Ishikawa (cell line): ENCODE results near the gene GPR61.
A peak's percentile ranks its signal among the peaks of the same experiment; 100 is the strongest.

Source experiments
- CEBPB ChIP-seq: IDR thresholded peaks from 2 replicates; pipeline ENCODE4 v1.6.1; 2012
- CREB1 ChIP-seq: IDR thresholded peaks from 2 replicates; pipeline ENCODE4 v1.6.1; 2012; ENCODE audit warnings: low read depth
- EGR1 ChIP-seq: IDR thresholded peaks from 2 replicates; pipeline ENCODE4 v1.6.1; 2012
- EP300 ChIP-seq: IDR thresholded peaks from 2 replicates; pipeline ENCODE4 v1.6.1; 2012; ENCODE audit warnings: borderline replicate concordance
- FOXM1 ChIP-seq: IDR thresholded peaks from 2 replicates; pipeline ENCODE4 v1.6.1; 2012; ENCODE audit warnings: low read depth, borderline replicate concordance
- MAX ChIP-seq: IDR thresholded peaks from 2 replicates; pipeline ENCODE4 v1.6.1; 2012
- NFIC ChIP-seq: IDR thresholded peaks from 2 replicates; pipeline ENCODE4 v1.6.1; 2012
- RAD21 ChIP-seq: IDR thresholded peaks from 2 replicates; pipeline ENCODE4 v1.6.1; 2012; ENCODE audit warnings: low read depth
- REST ChIP-seq: IDR thresholded peaks from 2 replicates; pipeline ENCODE4 v1.6.1; 2012; ENCODE audit warnings: low read depth, mild to moderate bottlenecking
- TAF1 ChIP-seq: IDR thresholded peaks from 2 replicates; pipeline ENCODE4 v1.6.1; 2012; ENCODE audit warnings: low read depth, mild to moderate bottlenecking
- TCF12 ChIP-seq: IDR thresholded peaks from 2 replicates; pipeline ENCODE4 v1.6.1; 2012; ENCODE audit warnings: low read depth
- TEAD4 ChIP-seq: IDR thresholded peaks from 2 replicates; pipeline ENCODE4 v1.6.1; 2012
- USF1 ChIP-seq: IDR thresholded peaks from 2 replicates; pipeline ENCODE4 v1.6.1; 2012
- YY1 ChIP-seq: IDR thresholded peaks from 2 replicates; pipeline ENCODE4 v1.6.1; 2012; ENCODE audit warnings: low read depth
- ZBTB7A ChIP-seq: IDR thresholded peaks from 2 replicates; pipeline ENCODE4 v1.6.1; 2012; ENCODE audit warnings: low read depth

GPR61 gene

GRCh38 chr1:109569323-109569722 is 29.7 kb downstream of the GPR61 start:
- no peak for TF ChIP-seq ZBTB7A
- no peak for TF ChIP-seq MAX
- no peak for TF ChIP-seq TAF1
- TF ChIP-seq USF1, result no peak
- TF ChIP-seq NFIC, result no peak
- TF ChIP-seq CREB1, result no peak
- no peak for TF ChIP-seq EP300
- no peak for TF ChIP-seq RAD21
- TF ChIP-seq FOXM1, result no peak
- TF ChIP-seq EGR1, result no peak
- no peak for TF ChIP-seq REST
- no peak for TF ChIP-seq TEAD4
- TF ChIP-seq YY1, result no peak
- TF ChIP-seq TCF12, result no peak
- TF ChIP-seq CEBPB, result no peak

GRCh38 chr1:109570414-109570813 is 30.7 kb downstream of the GPR61 start:
- peak; percentile 24; the same call in 1 of the 2 replicates for TF ChIP-seq CEBPB
- no peak for TF ChIP-seq FOXM1
- no peak for TF ChIP-seq TAF1
- no peak for TF ChIP-seq RAD21
- TF ChIP-seq TEAD4, result 0 out of 2 replicates have a peak, but pooled peaks have one; percentile 42
- TF ChIP-seq TCF12, result no peak
- TF ChIP-seq USF1, result no peak

- TF ChIP-seq FOXM1 (no peak), CEBPB (no peak), RAD21 (no peak), TEAD4 (no peak), NFIC (no peak), TCF12 (no peak), EGR1 (no peak), EP300 (no peak), MAX (no peak)
Measured at GRCh38 chr1:109573785-109574184, 34.1 kb downstream of the GPR61 start.

GRCh38 chr1:109578947-109579443 is 39.3 kb downstream of the GPR61 start:
- TF ChIP-seq RAD21, result no peak
- no peak for TF ChIP-seq TEAD4
- TF ChIP-seq CREB1, result no peak
- TF ChIP-seq MAX, result no peak
- TF ChIP-seq TAF1, result no peak
- no peak for TF ChIP-seq REST

GRCh38 chr1:109579491-109579890 is 39.8 kb downstream of the GPR61 start:
- TF ChIP-seq RAD21 (no peak), EGR1 (no peak), YY1 (no peak), NFIC (no peak), REST (no peak), EP300 (no peak), TCF12 (no peak), ZBTB7A (no peak), FOXM1 (no peak), TEAD4 (no peak), CEBPB (no peak), USF1 (no peak), TAF1 (no peak), MAX (no peak), CREB1 (no peak)
